ENCODE data around the gene DNAJB6. TPM values are rescaled to one million over a fixed set of nuclear protein-coding genes. Genes with fewer than 3 reads are reported as not detected.
A peak's percentile ranks its signal among the peaks of the same experiment; 100 is the strongest.

The DNAJB6 gene
- total RNA-seq, 1 experiment from 2014 or later, result 288 TPM

- H3K36me3 Mint-ChIP-seq, result peaks cover 55% of the 10 kb centered on the region
- ATAC-seq (0 out of 2 replicates have a peak, but pooled peaks have one; percentile 7), DNase-seq (ENCODE audit: low spot score) (no peak)
- no peaks in the 10 kb centered on the region for H3K27me3 Mint-ChIP-seq (ENCODE audit: low read depth)
- no peak for TF ChIP-seq RORB (CRISPR knock-in tag; IDR thresholded peaks at IDR 0.05)
- no peak for TF ChIP-seq ELF4 (CRISPR knock-in tag; IDR thresholded peaks at IDR 0.05; ENCODE audit: low read depth)
- TF ChIP-seq CDX4 (CRISPR knock-in tag; IDR thresholded peaks at IDR 0.05; ENCODE audit: borderline replicate concordance), result no peak
- no peak for TF ChIP-seq SMAD4 (CRISPR knock-in tag; IDR thresholded peaks at IDR 0.05)
- no peak for TF ChIP-seq ZBTB21 (CRISPR knock-in tag; IDR thresholded peaks at IDR 0.05; ENCODE audit: borderline replicate concordance)
- TF ChIP-seq FOXK1 (CRISPR knock-in tag; IDR thresholded peaks at IDR 0.05), result no peak
- POLR2A ChIA-PET, result no interaction called here
- H3K9me3 Mint-ChIP-seq, result no peaks in the 10 kb centered on the region
- H3K4me3 Mint-ChIP-seq, result no peak overlapping the region
- H3K27ac Mint-ChIP-seq, result no peak overlapping the region; the same call in 1 of the 2 replicates
- peaks cover 31% of the 10 kb centered on the region for H3K4me1 Mint-ChIP-seq
- CTCF ChIA-PET, result interaction anchor here (1.0 to 3.2 kb wide), 2 partner anchors 9 to 78 kb away, joined by 3 to 15 read pairs; no protein-coding TSS in a partner anchor
These were observed 59.7 kb downstream of the DNAJB6 start for GRCh38 chr7:157396316-157397035.

GRCh38 chr7:157397036-157397720, 60.4 kb downstream of the DNAJB6 start:
- Mint-ChIP-seq H3K4me3 (no peak overlapping the region), H3K27ac (peak overlapping the region; percentile 76), H3K9me3 (no peaks in the 10 kb centered on the region), H3K36me3 (peaks cover 54% of the 10 kb centered on the region), H3K27me3 (ENCODE audit: low read depth) (no peaks in the 10 kb centered on the region), H3K4me1 (peaks cover 28% of the 10 kb centered on the region)
- ATAC-seq (peak; percentile 4; the same call in 1 of the 2 replicates), DNase-seq (ENCODE audit: low spot score) (no peak)
- ChIA-PET CTCF (interaction anchor here (0.6 to 1.3 kb wide), 7 partner anchors 9 to 77 kb away, joined by 3 to 4 read pairs (median 4); no protein-coding TSS in a partner anchor), POLR2A (no interaction called here)
- TF ChIP-seq GTF2I (CRISPR knock-in tag; conservative IDR thresholded peaks at IDR 0.05), result no peak
- no peak for TF ChIP-seq ZNF138 (CRISPR knock-in tag; conservative IDR thresholded peaks at IDR 0.05)
- TF ChIP-seq MYBL2 (CRISPR knock-in tag; IDR thresholded peaks at IDR 0.05), result no peak
- no peak for TF ChIP-seq ZBTB43 (CRISPR knock-in tag; IDR thresholded peaks at IDR 0.05)
- TF ChIP-seq CTCF (IDR thresholded peaks at IDR 0.05), result no peak
- no peak for TF ChIP-seq KAT7 (CRISPR knock-in tag; IDR thresholded peaks at IDR 0.05; ENCODE audit: borderline replicate concordance)
- TF ChIP-seq TEAD4 (CRISPR knock-in tag; IDR thresholded peaks at IDR 0.05), result no peak
- no peak for TF ChIP-seq ZBTB21 (CRISPR knock-in tag; IDR thresholded peaks at IDR 0.05; ENCODE audit: borderline replicate concordance)
- TF ChIP-seq ATF1 (CRISPR knock-in tag; IDR thresholded peaks at IDR 0.05), result no peak
- TF ChIP-seq IRF2 (CRISPR knock-in tag; IDR thresholded peaks at IDR 0.05; ENCODE audit: borderline replicate concordance, low read depth), result no peak

Data from WTC11 (cell line).